ENCODE measurements around the gene MBOAT2. TPM values are rescaled to one million over a fixed set of nuclear protein-coding genes. Genes with fewer than 3 reads are reported as not detected.

The MBOAT2 gene
- total RNA-seq, 2 donors from 2014 or later, result 3.5 to 7.7 TPM

GRCh38 chr2:9030841-9031240, 27.4 kb upstream of the MBOAT2 start:
- Mint-ChIP-seq H3K36me3 (ENCODE audit: insufficient read depth in 2 of 2) (no peaks in the 10 kb centered on the region), H3K4me1 (ENCODE audit: low read depth) (peaks cover 6% of the 10 kb centered on the region)

GRCh38 chr2:9030190-9030589, 26.7 kb upstream of the MBOAT2 start:
- Mint-ChIP-seq H3K27ac (no peak overlapping the region), H3K4me1 (ENCODE audit: low read depth) (peaks cover 6% of the 10 kb centered on the region), H3K36me3 (ENCODE audit: insufficient read depth in 2 of 2) (no peaks in the 10 kb centered on the region), H3K9me3 (no peaks in the 10 kb centered on the region), H3K4me3 (no peak overlapping the region), H3K27me3 (ENCODE audit: low read depth) (peaks cover 8% of the 10 kb centered on the region)
- ATAC-seq (replicated peaks in 1 of 2) (no peak), DNase-seq (no peak)

More at GRCh38 chr2:9030841-9031240, 27.4 kb upstream of the MBOAT2 start:
- Mint-ChIP-seq H3K9me3 (no peaks in the 10 kb centered on the region), H3K4me3 (no peak overlapping the region), H3K27me3 (ENCODE audit: low read depth) (peaks cover 10% of the 10 kb centered on the region), H3K27ac (no peak overlapping the region)
- ATAC-seq (replicated peaks in 1 of 2) (no peak), DNase-seq (no peak)

- peaks cover 8% of the 10 kb centered on the region for H3K27me3 Mint-ChIP-seq (ENCODE audit: low read depth)
- H3K9me3 Mint-ChIP-seq, result no peaks in the 10 kb centered on the region
- H3K4me1 Mint-ChIP-seq (ENCODE audit: low read depth), result peaks cover 6% of the 10 kb centered on the region
- no peak for ATAC-seq (replicated peaks in 1 of 2)
- H3K27ac Mint-ChIP-seq, result no peak overlapping the region
- no peak for DNase-seq
- H3K36me3 Mint-ChIP-seq (ENCODE audit: insufficient read depth in 2 of 2), result no peaks in the 10 kb centered on the region
- no peak overlapping the region for H3K4me3 Mint-ChIP-seq
Observed at GRCh38 chr2:9029721-9030120, 26.2 kb upstream of the MBOAT2 start.

GRCh38 chr2:9027884-9028283, 24.4 kb upstream of the MBOAT2 start:
- H3K36me3 Mint-ChIP-seq (ENCODE audit: insufficient read depth in 2 of 2), result no peaks in the 10 kb centered on the region
- H3K9me3 Mint-ChIP-seq, result no peaks in the 10 kb centered on the region
- H3K4me1 Mint-ChIP-seq (ENCODE audit: low read depth), result no peaks in the 10 kb centered on the region
- no peak overlapping the region for H3K27ac Mint-ChIP-seq
- no peak for DNase-seq
- ATAC-seq (replicated peaks in 1 of 2), result no peak
- no peak overlapping the region for H3K4me3 Mint-ChIP-seq
- H3K27me3 Mint-ChIP-seq (ENCODE audit: low read depth), result peaks cover 15% of the 10 kb centered on the region

- ATAC-seq (replicated peaks in 1 of 2) (no peak), DNase-seq (no peak)
- no peaks in the 10 kb centered on the region for H3K9me3 Mint-ChIP-seq
- H3K36me3 Mint-ChIP-seq (ENCODE audit: insufficient read depth in 2 of 2), result no peaks in the 10 kb centered on the region
- peaks cover 15% of the 10 kb centered on the region for H3K27me3 Mint-ChIP-seq (ENCODE audit: low read depth)
- H3K4me3 Mint-ChIP-seq, result no peak overlapping the region
- H3K27ac Mint-ChIP-seq, result no peak overlapping the region
- no peaks in the 10 kb centered on the region for H3K4me1 Mint-ChIP-seq (ENCODE audit: low read depth)
Observed at GRCh38 chr2:9025746-9026145, 22.3 kb upstream of the MBOAT2 start.

GRCh38 chr2:9024575-9024974, 21.1 kb upstream of the MBOAT2 start:
- DNase-seq (no peak), ATAC-seq (replicated peaks in 1 of 2) (no peak)
- Mint-ChIP-seq H3K4me3 (no peak overlapping the region), H3K27me3 (ENCODE audit: low read depth) (peaks cover 15% of the 10 kb centered on the region), H3K4me1 (ENCODE audit: low read depth) (no peaks in the 10 kb centered on the region), H3K27ac (no peak overlapping the region), H3K9me3 (no peaks in the 10 kb centered on the region), H3K36me3 (ENCODE audit: insufficient read depth in 2 of 2) (no peaks in the 10 kb centered on the region)

GRCh38 chr2:9021563-9022211, 18.2 kb upstream of the MBOAT2 start:
- DNase-seq (no peak), ATAC-seq (replicated peaks in 1 of 2) (peak; percentile 43 to 59)
- H3K27ac Mint-ChIP-seq, result no peak overlapping the region
- no peaks in the 10 kb centered on the region for H3K36me3 Mint-ChIP-seq (ENCODE audit: insufficient read depth in 2 of 2)
- H3K27me3 Mint-ChIP-seq (ENCODE audit: low read depth), result peaks cover 14% of the 10 kb centered on the region
- H3K9me3 Mint-ChIP-seq, result no peaks in the 10 kb centered on the region
- no peaks in the 10 kb centered on the region for H3K4me1 Mint-ChIP-seq (ENCODE audit: low read depth)
- no peak overlapping the region for H3K4me3 Mint-ChIP-seq

GRCh38 chr2:9020267-9020666, 16.8 kb upstream of the MBOAT2 start:
- Mint-ChIP-seq H3K36me3 (ENCODE audit: insufficient read depth in 2 of 2) (no peaks in the 10 kb centered on the region), H3K4me3 (no peak overlapping the region), H3K9me3 (no peaks in the 10 kb centered on the region), H3K27me3 (ENCODE audit: low read depth) (peaks cover 6% of the 10 kb centered on the region), H3K27ac (no peak overlapping the region), H3K4me1 (ENCODE audit: low read depth) (no peaks in the 10 kb centered on the region)
- no peak for ATAC-seq (replicated peaks in 1 of 2)
- no peak for DNase-seq

GRCh38 chr2:9018534-9018933, 15.1 kb upstream of the MBOAT2 start:
- Mint-ChIP-seq H3K9me3 (no peaks in the 10 kb centered on the region), H3K27ac (no peak overlapping the region), H3K4me1 (ENCODE audit: low read depth) (no peaks in the 10 kb centered on the region), H3K4me3 (no peak overlapping the region), H3K27me3 (ENCODE audit: low read depth) (peaks cover 4% of the 10 kb centered on the region), H3K36me3 (ENCODE audit: insufficient read depth in 2 of 2) (no peaks in the 10 kb centered on the region)
- DNase-seq (no peak), ATAC-seq (replicated peaks in 1 of 2) (no peak)

GRCh38 chr2:9018109-9018508, 14.6 kb upstream of the MBOAT2 start:
- Mint-ChIP-seq H3K36me3 (ENCODE audit: insufficient read depth in 2 of 2) (no peaks in the 10 kb centered on the region), H3K27me3 (ENCODE audit: low read depth) (no peaks in the 10 kb centered on the region), H3K9me3 (no peaks in the 10 kb centered on the region), H3K4me3 (no peak overlapping the region), H3K27ac (no peak overlapping the region), H3K4me1 (ENCODE audit: low read depth) (no peaks in the 10 kb centered on the region)
- ATAC-seq (replicated peaks in 1 of 2) (no peak), DNase-seq (no peak)

GRCh38 chr2:9017411-9017810, 13.9 kb upstream of the MBOAT2 start:
- H3K27ac Mint-ChIP-seq, result no peak overlapping the region
- H3K27me3 Mint-ChIP-seq (ENCODE audit: low read depth), result no peaks in the 10 kb centered on the region
- no peak overlapping the region for H3K4me3 Mint-ChIP-seq
- DNase-seq, result no peak
- no peaks in the 10 kb centered on the region for H3K4me1 Mint-ChIP-seq (ENCODE audit: low read depth)
- H3K36me3 Mint-ChIP-seq (ENCODE audit: insufficient read depth in 2 of 2), result no peaks in the 10 kb centered on the region
- no peak for ATAC-seq (replicated peaks in 1 of 2)
- no peaks in the 10 kb centered on the region for H3K9me3 Mint-ChIP-seq

GRCh38 chr2:9015998-9016397, 12.5 kb upstream of the MBOAT2 start:
- ATAC-seq (replicated peaks in 1 of 2) (no peak), DNase-seq (no peak)
- H3K27ac Mint-ChIP-seq, result no peak overlapping the region
- H3K27me3 Mint-ChIP-seq (ENCODE audit: low read depth), result no peaks in the 10 kb centered on the region
- H3K36me3 Mint-ChIP-seq (ENCODE audit: insufficient read depth in 2 of 2), result no peaks in the 10 kb centered on the region
- H3K4me3 Mint-ChIP-seq, result no peak overlapping the region
- H3K9me3 Mint-ChIP-seq, result no peaks in the 10 kb centered on the region
- no peaks in the 10 kb centered on the region for H3K4me1 Mint-ChIP-seq (ENCODE audit: low read depth)

GRCh38 chr2:9013403-9013802, 9.9 kb upstream of the MBOAT2 start:
- no peak for ATAC-seq (replicated peaks in 1 of 2)

GRCh38 chr2:9010866-9011265, 7.4 kb upstream of the MBOAT2 start:
- Mint-ChIP-seq H3K9me3 (no peaks in the 10 kb centered on the region), H3K27me3 (ENCODE audit: low read depth) (no peaks in the 10 kb centered on the region), H3K27ac (no peak overlapping the region), H3K36me3 (ENCODE audit: insufficient read depth in 2 of 2) (no peaks in the 10 kb centered on the region), H3K4me3 (no peak overlapping the region), H3K4me1 (ENCODE audit: low read depth) (no peaks in the 10 kb centered on the region)
- no peak for ATAC-seq (replicated peaks in 1 of 2)
- no peak for DNase-seq

More at GRCh38 chr2:9013403-9013802, 9.9 kb upstream of the MBOAT2 start:
- Mint-ChIP-seq H3K27me3 (ENCODE audit: low read depth) (no peaks in the 10 kb centered on the region), H3K9me3 (no peaks in the 10 kb centered on the region), H3K27ac (no peak overlapping the region), H3K36me3 (ENCODE audit: insufficient read depth in 2 of 2) (no peaks in the 10 kb centered on the region), H3K4me3 (no peak overlapping the region), H3K4me1 (ENCODE audit: low read depth) (no peaks in the 10 kb centered on the region)
- no peak for DNase-seq

All from activated T-cell treated with anti-CD3 and anti-CD28 coated beads, Interleukin-2, amount 50 U/mL, for 72 hours (primary cell).